Colonic mucosa (tissue), 4 donors: ENCODE measurements around the gene ZFPM1. TPM values are rescaled to one million over a fixed set of nuclear protein-coding genes. Genes with fewer than 3 reads are reported as not detected.
A peak's percentile ranks its signal among the peaks of the same experiment; 100 is the strongest.

Experiments used
- DNase-seq: peaks from one replicate; pipeline ENCODE4 v3.0.0-alpha.2; 2020
- H3K27ac ChIP-seq: fragments of 200-600 bp; one replicate; pipeline ENCODE4 v1.8.0; 2021
- H3K27me3 ChIP-seq: fragments of 200-600 bp; one replicate; pipeline ENCODE4 v1.8.0; 2021
- H3K36me3 ChIP-seq: fragments of 200-600 bp; one replicate; pipeline ENCODE4 v1.8.0; 2021
- H3K4me1 ChIP-seq: fragments of 200-600 bp; one replicate; pipeline ENCODE4 v1.8.0; 2021; ENCODE audit warnings: mild to moderate bottlenecking
- H3K4me3 ChIP-seq: fragments of 200-600 bp; one replicate; pipeline ENCODE4 v1.8.0; 2021
- H3K9ac ChIP-seq, 2 donors: one replicate each; pipeline ENCODE4 v1.7.0; 2013; ENCODE audit warnings: control low read depth in 2 of 2, low read depth in 2 of 2, low read length in 2 of 2
- H3K9me3 ChIP-seq: fragments of 200-600 bp; one replicate; pipeline ENCODE4 v1.8.0; 2021
- intact Hi-C: fragments of 100-400 bp; cut with DNase I; formaldehyde crosslinking; loops from one replicate; pipeline ENCODE4 v1.14.1; 2022
- total RNA-seq, 2 donors: library from RNA; stranded (reverse); fragmentation: NEBNext Ultra II Directional in 1 of 2; extraction: Animal tissue kit (Norgen Biotek cat#: 25700) in 1 of 2; gene quantifications; one replicate each; pipeline ENCODE4 v1.2.1, GENCODE V29; 2021
- TF ChIP-seq, protein P1 (sequence below): fragments of 200-600 bp; IDR thresholded peaks from one replicate; pipeline ENCODE4 v1.8.0; 2022; ENCODE audit warnings: antibody characterized with exemption, mild to moderate bottlenecking
- donor health status: healthy.
- donor health status: DM: no; HTN: no; CAD: no.
- donor health status: DM: no; HTN: no; CAD: no.

Gene ZFPM1
- total RNA-seq, 2 donors from 2014 or later, result 6.6 to 12.5 TPM

DNA sequence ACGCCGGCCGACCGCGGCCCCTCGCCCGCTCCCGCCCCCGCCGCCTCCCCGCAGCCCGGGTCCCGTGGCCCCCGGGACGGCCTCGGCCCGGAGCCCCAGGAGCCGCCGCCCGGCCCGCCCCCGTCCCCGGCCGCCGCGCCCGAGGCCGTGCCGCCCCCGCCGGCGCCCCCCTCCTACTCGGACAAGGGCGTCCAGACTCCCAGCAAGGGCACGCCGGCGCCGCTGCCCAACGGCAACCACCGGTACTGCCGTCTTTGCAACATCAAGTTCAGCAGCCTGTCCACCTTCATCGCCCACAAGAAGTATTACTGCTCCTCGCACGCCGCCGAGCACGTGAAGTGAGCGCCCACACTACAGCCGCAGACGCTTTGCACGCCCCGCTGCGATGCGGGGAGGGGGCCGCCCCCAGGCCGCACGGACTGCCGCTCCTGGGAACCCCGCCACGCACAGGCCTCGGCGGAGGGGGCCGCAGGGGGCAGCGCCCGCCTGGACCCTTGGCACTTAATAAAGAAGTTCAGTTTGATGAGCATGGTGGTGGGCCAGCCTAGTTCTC, 81.6 kb downstream of the ZFPM1 start:
- no peak overlapping the region for H3K27ac ChIP-seq
- TF ChIP-seq, protein P1, sequence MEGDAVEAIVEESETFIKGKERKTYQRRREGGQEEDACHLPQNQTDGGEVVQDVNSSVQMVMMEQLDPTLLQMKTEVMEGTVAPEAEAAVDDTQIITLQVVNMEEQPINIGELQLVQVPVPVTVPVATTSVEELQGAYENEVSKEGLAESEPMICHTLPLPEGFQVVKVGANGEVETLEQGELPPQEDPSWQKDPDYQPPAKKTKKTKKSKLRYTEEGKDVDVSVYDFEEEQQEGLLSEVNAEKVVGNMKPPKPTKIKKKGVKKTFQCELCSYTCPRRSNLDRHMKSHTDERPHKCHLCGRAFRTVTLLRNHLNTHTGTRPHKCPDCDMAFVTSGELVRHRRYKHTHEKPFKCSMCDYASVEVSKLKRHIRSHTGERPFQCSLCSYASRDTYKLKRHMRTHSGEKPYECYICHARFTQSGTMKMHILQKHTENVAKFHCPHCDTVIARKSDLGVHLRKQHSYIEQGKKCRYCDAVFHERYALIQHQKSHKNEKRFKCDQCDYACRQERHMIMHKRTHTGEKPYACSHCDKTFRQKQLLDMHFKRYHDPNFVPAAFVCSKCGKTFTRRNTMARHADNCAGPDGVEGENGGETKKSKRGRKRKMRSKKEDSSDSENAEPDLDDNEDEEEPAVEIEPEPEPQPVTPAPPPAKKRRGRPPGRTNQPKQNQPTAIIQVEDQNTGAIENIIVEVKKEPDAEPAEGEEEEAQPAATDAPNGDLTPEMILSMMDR, result no peak
- peak overlapping the region; percentile 50 for H3K4me3 ChIP-seq
- peak overlapping the region; percentile 70 to 96 for H3K9ac ChIP-seq
- no peaks in the 10 kb centered on the region for H3K36me3 ChIP-seq
- peaks cover 7% of the 10 kb centered on the region for H3K27me3 ChIP-seq
- no peak for DNase-seq
- H3K4me1 ChIP-seq, result peaks cover 7% of the 10 kb centered on the region
- H3K9me3 ChIP-seq, result no peaks in the 10 kb centered on the region
- intact Hi-C loops, result no loop called here

DNA sequence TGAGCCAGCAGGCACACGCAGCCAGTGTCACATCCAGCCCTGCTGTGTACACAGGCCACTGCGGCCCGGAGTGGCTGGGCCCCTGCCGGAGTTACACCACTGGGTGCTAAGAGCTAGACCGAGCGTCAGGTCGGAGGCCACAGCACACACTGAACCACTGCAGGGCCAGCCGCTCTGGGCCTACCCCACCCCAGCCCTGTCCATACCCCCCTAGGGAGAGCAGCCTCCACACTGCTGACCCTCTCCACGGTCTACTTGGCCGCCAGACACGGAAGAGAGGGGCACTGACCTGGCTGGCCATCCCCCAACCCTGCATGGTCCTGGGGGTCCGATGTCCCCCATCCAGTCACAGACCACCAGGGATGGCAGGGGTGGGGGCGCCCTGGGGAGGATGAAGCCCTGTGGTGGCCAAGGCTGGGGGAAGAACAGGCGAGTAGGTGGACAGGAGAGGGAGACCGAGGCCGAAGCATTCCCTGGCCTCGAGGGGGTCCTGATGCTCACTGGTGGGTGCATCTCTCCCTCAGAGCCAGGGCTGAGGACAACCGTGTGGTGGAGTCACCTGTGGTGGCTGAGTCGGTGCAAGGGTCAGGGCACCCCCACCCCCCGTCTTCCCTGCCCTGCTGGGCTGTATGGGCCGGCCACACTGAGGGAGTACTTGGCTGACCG, 82.2 kb downstream of the ZFPM1 start:
- peaks cover 13% of the 10 kb centered on the region for H3K27me3 ChIP-seq
- intact Hi-C loops, result no loop called here
- no peak for DNase-seq
- TF ChIP-seq, protein P1, result no peak
- no peaks in the 10 kb centered on the region for H3K36me3 ChIP-seq
- H3K27ac ChIP-seq, result no peak overlapping the region
- peak overlapping the region; percentile 53 to 70 for H3K9ac ChIP-seq
- peaks cover 7% of the 10 kb centered on the region for H3K4me1 ChIP-seq
- H3K4me3 ChIP-seq, result peak overlapping the region; percentile 50
- H3K9me3 ChIP-seq, result no peaks in the 10 kb centered on the region

DNA sequence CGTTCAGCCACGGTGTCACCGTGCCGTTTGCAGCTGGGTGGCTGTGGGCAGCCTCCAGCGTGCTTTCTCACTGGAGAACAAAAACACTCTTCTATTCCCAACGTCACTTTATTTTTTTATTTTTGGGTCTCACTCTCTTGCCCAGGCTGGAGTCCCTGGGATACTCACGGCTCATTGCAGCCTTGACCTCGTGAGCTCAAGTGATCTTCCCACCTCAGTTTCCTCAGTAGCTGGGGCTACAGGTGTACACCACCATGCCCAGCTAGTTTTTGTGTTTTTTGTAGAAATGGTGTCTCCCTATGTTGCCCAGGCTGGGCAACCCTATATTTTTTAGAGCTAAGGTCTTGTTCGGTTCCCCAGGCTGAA, 82.8 kb downstream of the ZFPM1 start:
- intact Hi-C loops, result no loop called here
- TF ChIP-seq, protein P1, result no peak
- H3K36me3 ChIP-seq, result no peaks in the 10 kb centered on the region
- H3K27me3 ChIP-seq, result peaks cover 17% of the 10 kb centered on the region
- H3K9me3 ChIP-seq, result no peaks in the 10 kb centered on the region
- H3K27ac ChIP-seq, result no peak overlapping the region
- peaks cover 7% of the 10 kb centered on the region for H3K4me1 ChIP-seq
- no peak overlapping the region for H3K4me3 ChIP-seq
- H3K9ac ChIP-seq, result no peak overlapping the region
- DNase-seq, result no peak

DNA sequence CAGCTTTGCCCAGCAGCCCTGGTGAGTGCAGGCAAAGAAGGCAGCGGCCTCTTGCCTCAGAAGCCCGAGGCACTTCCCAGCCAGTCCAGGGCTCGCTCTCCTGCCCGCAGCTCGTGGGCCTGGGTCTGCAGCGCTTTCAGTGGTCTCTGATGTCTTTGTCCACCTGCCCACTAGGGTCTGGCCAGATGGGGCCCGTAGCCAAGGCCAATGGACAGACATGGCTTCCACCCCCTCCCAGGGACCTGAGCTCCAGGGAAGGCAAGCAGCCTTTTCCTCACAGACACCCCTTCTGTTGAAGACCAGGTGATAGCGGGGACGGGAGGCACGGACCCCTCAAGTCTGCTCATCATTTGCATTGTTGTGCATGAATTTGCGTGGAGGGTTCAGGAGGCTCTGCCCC, 83.4 kb downstream of the ZFPM1 start:
- H3K4me3 ChIP-seq, result no peak overlapping the region
- H3K27me3 ChIP-seq, result peaks cover 17% of the 10 kb centered on the region
- H3K27ac ChIP-seq, result no peak overlapping the region
- no peaks in the 10 kb centered on the region for H3K36me3 ChIP-seq
- TF ChIP-seq, protein P1, result no peak
- intact Hi-C loops, result no loop called here
- no peak for DNase-seq
- H3K4me1 ChIP-seq, result peaks cover 7% of the 10 kb centered on the region
- H3K9me3 ChIP-seq, result no peaks in the 10 kb centered on the region
- no peak overlapping the region for H3K9ac ChIP-seq

DNA sequence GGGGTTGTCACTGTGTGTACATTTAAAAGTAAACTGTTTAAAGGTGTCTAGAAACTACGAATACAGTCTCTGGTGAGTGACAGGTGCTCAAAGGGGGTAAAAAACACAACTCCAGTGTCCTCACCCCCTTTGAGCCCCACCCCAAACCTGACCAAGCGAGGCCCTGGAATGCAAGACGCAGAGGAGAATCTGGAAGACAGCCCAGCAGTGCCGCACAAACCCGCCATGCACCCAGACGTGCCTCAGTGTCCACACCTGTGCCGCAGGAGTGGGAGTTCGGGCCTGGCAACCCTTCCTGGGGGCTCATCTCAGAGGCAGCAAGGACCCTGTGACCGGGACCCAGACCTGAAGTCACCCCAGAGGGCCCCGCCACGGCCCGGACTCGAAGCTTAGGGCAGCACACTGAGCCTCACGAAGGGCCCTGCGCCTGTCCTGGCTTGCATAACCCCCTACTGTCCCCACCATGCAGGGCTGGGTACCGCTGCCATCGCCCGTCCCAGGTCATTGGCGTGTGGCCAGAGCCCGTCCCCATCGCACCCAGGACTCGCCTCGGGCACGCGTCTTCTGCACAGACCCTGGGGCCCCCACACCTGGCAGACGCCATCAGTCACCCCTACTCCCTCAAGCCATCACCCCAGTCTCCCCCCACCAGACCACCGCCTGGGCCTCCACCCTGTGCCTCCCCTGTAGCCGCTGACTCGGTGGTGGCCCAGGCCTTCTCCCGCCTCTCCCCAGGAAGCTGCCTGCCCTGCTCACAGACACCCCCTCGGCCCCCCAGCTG, 84.1 kb downstream of the ZFPM1 start:
- peaks cover 7% of the 10 kb centered on the region for H3K4me1 ChIP-seq
- no peak overlapping the region for H3K27ac ChIP-seq
- H3K9ac ChIP-seq, result no peak overlapping the region
- no peaks in the 10 kb centered on the region for H3K36me3 ChIP-seq
- H3K9me3 ChIP-seq, result no peaks in the 10 kb centered on the region
- TF ChIP-seq, protein P1, result no peak
- intact Hi-C loops, result no loop called here
- no peak overlapping the region for H3K4me3 ChIP-seq
- H3K27me3 ChIP-seq, result peaks cover 17% of the 10 kb centered on the region
- DNase-seq, result no peak
